Ishikawa (cell line): ENCODE results near the gene BEGAIN.

Experiments
- CEBPB ChIP-seq: IDR thresholded peaks from 2 replicates; pipeline ENCODE4 v1.6.1; 2012
- CREB1 ChIP-seq: IDR thresholded peaks from 2 replicates; pipeline ENCODE4 v1.6.1; 2012; ENCODE audit warnings: low read depth
- EGR1 ChIP-seq: IDR thresholded peaks from 2 replicates; pipeline ENCODE4 v1.6.1; 2012
- EP300 ChIP-seq: IDR thresholded peaks from 2 replicates; pipeline ENCODE4 v1.6.1; 2012; ENCODE audit warnings: borderline replicate concordance
- FOXM1 ChIP-seq: IDR thresholded peaks from 2 replicates; pipeline ENCODE4 v1.6.1; 2012; ENCODE audit warnings: low read depth, borderline replicate concordance
- MAX ChIP-seq: IDR thresholded peaks from 2 replicates; pipeline ENCODE4 v1.6.1; 2012
- NFIC ChIP-seq: IDR thresholded peaks from 2 replicates; pipeline ENCODE4 v1.6.1; 2012
- RAD21 ChIP-seq: IDR thresholded peaks from 2 replicates; pipeline ENCODE4 v1.6.1; 2012; ENCODE audit warnings: low read depth
- REST ChIP-seq: IDR thresholded peaks from 2 replicates; pipeline ENCODE4 v1.6.1; 2012; ENCODE audit warnings: low read depth, mild to moderate bottlenecking
- TAF1 ChIP-seq: IDR thresholded peaks from 2 replicates; pipeline ENCODE4 v1.6.1; 2012; ENCODE audit warnings: low read depth, mild to moderate bottlenecking
- TCF12 ChIP-seq: IDR thresholded peaks from 2 replicates; pipeline ENCODE4 v1.6.1; 2012; ENCODE audit warnings: low read depth
- TEAD4 ChIP-seq: IDR thresholded peaks from 2 replicates; pipeline ENCODE4 v1.6.1; 2012
- YY1 ChIP-seq: IDR thresholded peaks from 2 replicates; pipeline ENCODE4 v1.6.1; 2012; ENCODE audit warnings: low read depth
- ZBTB7A ChIP-seq: IDR thresholded peaks from 2 replicates; pipeline ENCODE4 v1.6.1; 2012; ENCODE audit warnings: low read depth
- TF ChIP-seq, protein P1 (sequence below): IDR thresholded peaks from 2 replicates; pipeline ENCODE4 v1.6.1; 2012

The BEGAIN gene

DNA sequence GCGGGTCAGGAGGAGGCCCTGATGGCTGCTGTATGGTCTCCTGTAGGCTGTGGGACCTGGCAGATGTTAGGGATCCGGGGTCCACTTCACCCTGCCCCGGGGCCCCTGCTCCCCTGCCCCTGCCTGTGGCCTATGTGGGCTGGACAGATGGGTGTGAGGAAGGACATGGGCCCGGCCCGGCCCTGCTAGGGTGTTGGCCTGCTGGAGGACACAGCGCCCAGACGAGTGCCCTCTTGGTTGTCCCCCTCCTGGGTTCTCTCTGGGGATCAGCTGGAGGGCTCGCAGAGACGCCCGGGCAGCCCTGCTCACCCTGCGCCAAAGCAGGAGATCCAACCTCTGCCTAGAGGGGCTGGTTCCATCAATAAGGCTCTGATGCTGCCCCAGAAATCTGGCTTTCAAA lies 36.2 kb downstream of the BEGAIN start:
- TF ChIP-seq EP300 (no peak), TEAD4 (no peak), CEBPB (no peak), RAD21 (no peak), ZBTB7A (no peak), YY1 (no peak), TCF12 (no peak), EGR1 (no peak), CREB1 (no peak), TAF1 (no peak), MAX (no peak), REST (no peak), FOXM1 (no peak), NFIC (no peak)
- TF ChIP-seq, protein P1, sequence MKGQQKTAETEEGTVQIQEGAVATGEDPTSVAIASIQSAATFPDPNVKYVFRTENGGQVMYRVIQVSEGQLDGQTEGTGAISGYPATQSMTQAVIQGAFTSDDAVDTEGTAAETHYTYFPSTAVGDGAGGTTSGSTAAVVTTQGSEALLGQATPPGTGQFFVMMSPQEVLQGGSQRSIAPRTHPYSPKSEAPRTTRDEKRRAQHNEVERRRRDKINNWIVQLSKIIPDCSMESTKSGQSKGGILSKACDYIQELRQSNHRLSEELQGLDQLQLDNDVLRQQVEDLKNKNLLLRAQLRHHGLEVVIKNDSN = no peak

DNA sequence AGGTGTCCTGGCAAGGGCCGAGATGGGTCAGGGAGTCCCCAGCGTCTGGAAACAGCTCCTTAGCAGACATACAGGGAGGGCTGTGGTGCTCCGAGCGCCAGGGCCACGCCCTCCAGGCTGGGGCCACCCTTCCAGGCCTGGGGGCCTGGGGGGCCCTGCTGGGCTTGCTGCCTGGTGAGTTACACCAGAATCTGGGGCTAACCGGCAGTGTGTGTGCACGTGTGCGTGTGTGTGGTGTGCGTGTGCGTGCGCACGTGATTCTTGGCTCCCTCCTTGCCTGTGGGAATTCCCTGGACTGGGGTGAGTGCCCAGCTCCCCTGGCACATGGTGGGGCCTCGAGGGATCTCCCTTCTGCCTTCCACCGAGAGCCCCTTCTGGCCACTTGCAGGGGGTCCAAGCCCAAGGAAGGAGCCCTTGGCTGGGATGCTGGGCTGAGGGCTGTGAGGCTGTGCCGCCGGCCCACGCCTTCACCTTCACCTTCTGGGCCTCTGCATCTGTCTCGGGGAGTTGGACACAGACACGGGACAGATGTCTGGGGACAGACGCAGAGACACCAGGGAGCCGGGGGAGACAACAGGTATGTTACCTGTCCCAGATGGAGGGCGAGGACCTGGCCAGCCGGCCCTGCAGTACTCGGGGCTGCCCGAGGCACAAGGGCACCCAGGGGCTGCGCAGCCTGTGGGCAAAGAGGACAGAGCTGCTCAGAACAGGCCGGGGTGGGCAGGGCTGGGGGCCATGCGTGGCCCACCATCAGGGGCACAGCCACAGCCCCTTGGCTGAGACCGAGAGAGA lies 37.2 kb downstream of the BEGAIN start:
- TF ChIP-seq TEAD4 (no peak), ZBTB7A (no peak), CEBPB (no peak), FOXM1 (no peak), NFIC (no peak), EGR1 (no peak), REST (no peak), TCF12 (no peak)
- TF ChIP-seq, protein P1 = no peak

GRCh38 chr14:100548939-100549338 lies 38.3 kb downstream of the BEGAIN start:
- no peak for TF ChIP-seq YY1
- no peak for TF ChIP-seq EP300
- no peak for TF ChIP-seq NFIC
- TF ChIP-seq RAD21 = no peak
- TF ChIP-seq, protein P1 = no peak
- no peak for TF ChIP-seq TAF1
- no peak for TF ChIP-seq TCF12
- TF ChIP-seq MAX = no peak
- TF ChIP-seq TEAD4 = no peak
- no peak for TF ChIP-seq CEBPB
- TF ChIP-seq CREB1 = no peak
- no peak for TF ChIP-seq FOXM1
- no peak for TF ChIP-seq ZBTB7A
- TF ChIP-seq REST = no peak
- TF ChIP-seq EGR1 = no peak

DNA sequence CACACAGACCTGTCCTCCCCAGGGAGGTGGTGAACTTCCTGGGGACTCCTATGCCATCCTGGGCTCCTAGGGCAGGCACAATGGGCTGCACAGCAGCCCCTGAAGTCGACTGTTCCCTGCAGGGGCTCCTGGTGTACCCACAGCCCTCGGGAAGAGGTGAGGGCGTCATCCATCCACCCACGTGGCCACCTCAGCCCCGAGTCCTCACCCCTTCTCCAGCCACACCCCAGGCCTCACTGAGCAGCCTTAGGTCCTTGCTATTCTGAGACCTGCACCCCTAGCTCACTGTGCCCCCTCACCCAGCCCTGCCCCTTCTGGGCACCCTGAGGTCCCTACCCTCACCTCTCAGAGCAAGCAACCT lies 38.9 kb downstream of the BEGAIN start:
- TF ChIP-seq REST = no peak
- TF ChIP-seq EP300 = no peak
- TF ChIP-seq FOXM1 = no peak
- TF ChIP-seq YY1 = no peak
- no peak for TF ChIP-seq NFIC
- TF ChIP-seq RAD21 = no peak
- no peak for TF ChIP-seq MAX
- TF ChIP-seq ZBTB7A = no peak
- TF ChIP-seq CEBPB = no peak
- no peak for TF ChIP-seq CREB1
- TF ChIP-seq EGR1 = no peak
- no peak for TF ChIP-seq TAF1
- no peak for TF ChIP-seq TCF12
- TF ChIP-seq, protein P1 = no peak
- no peak for TF ChIP-seq TEAD4
